Stimulated activated CD8-positive, alpha-beta memory T cell treated with anti-CD3 and anti-CD28 coated beads, Interleukin-4, amount 100 ng/mL, for 24 hours (primary cell): Measurements from ENCODE around the gene CGN.

Source experiments
- DNase-seq: peaks from one replicate; pipeline ENCODE4 v3.0.0-alpha.2; 2020; ENCODE audit warnings: low read depth

Gene CGN

GRCh38 chr1:151553659-151554058 lies 42.5 kb downstream of the CGN start:
- no peak for DNase-seq

- no peak for DNase-seq
Observed at GRCh38 chr1:151556052-151556451, 44.9 kb downstream of the CGN start.

- DNase-seq, result no peak
Observed at GRCh38 chr1:151562661-151563060, 51.5 kb downstream of the CGN start.

GRCh38 chr1:151563376-151563775 lies 52.2 kb downstream of the CGN start:
- no peak for DNase-seq

- no peak for DNase-seq
Observed at GRCh38 chr1:151565502-151566189, 54.5 kb downstream of the CGN start.

- no peak for DNase-seq
Observed at GRCh38 chr1:151568626-151569088, 57.5 kb downstream of the CGN start.

GRCh38 chr1:151570819-151571218 lies 59.6 kb downstream of the CGN start:
- DNase-seq, result no peak

GRCh38 chr1:151574575-151575529 lies 63.7 kb downstream of the CGN start:
- peak; percentile 1 for DNase-seq

GRCh38 chr1:151577173-151577572 lies 66.0 kb downstream of the CGN start:
- DNase-seq, result no peak

GRCh38 chr1:151578941-151579340 lies 67.8 kb downstream of the CGN start:
- no peak for DNase-seq

GRCh38 chr1:151579436-151580225 lies 68.4 kb downstream of the CGN start:
- no peak for DNase-seq

GRCh38 chr1:151581451-151581850 lies 70.3 kb downstream of the CGN start:
- no peak for DNase-seq

GRCh38 chr1:151581921-151582320 lies 70.7 kb downstream of the CGN start:
- DNase-seq, result no peak

- DNase-seq, result no peak
Observed at GRCh38 chr1:151583796-151584195, 72.6 kb downstream of the CGN start.

GRCh38 chr1:151584278-151584677 lies 73.1 kb downstream of the CGN start:
- DNase-seq, result no peak

- DNase-seq, result no peak
Observed at GRCh38 chr1:151584780-151585179, 73.6 kb downstream of the CGN start.

- no peak for DNase-seq
Observed at GRCh38 chr1:151585622-151586021, 74.4 kb downstream of the CGN start.
